Bronchial epithelial cell (primary cell): ENCODE data around the gene ACSL4. TPM values are rescaled to one million over a fixed set of nuclear protein-coding genes. Genes with fewer than 3 reads are reported as not detected.
"Not testable (repeated sequence)": the region's sequence is repeated elsewhere in the genome, so short reads cannot be mapped to it uniquely, and the experiment has no call there.

Source experiments
- DNase-seq: peaks from one replicate; pipeline ENCODE4 v3.0.0-alpha.2; 2010; ENCODE audit warnings: low read depth
- FAIRE-seq: peaks from 2 replicates; lab custom pipeline; 2011; peaks lifted over from hg19 to GRCh38; lab: Jason Lieb, UNC
- H3K27me3 ChIP-seq: 2 replicates; pipeline ENCODE4 v1.5.1; 2011; ENCODE audit warnings: low read length; ENCODE audit not compliant: control insufficient read depth, insufficient read depth
- H3K36me3 ChIP-seq: 2 replicates; pipeline ENCODE4 v1.5.1; 2011; ENCODE audit warnings: low read length; ENCODE audit not compliant: control insufficient read depth, insufficient read depth
- H3K4me3 ChIP-seq: 2 replicates; pipeline ENCODE4 v1.5.1; 2011; ENCODE audit warnings: mild to moderate bottlenecking, low read depth, low read length, control low read depth
- CTCF ChIP-seq: IDR thresholded peaks from 2 replicates; pipeline ENCODE4 v1.5.1; 2011; ENCODE audit warnings: mild to moderate bottlenecking, moderate library complexity, low read length, control low read depth, inconsistent platforms; ENCODE audit not compliant: insufficient read depth, severe bottlenecking
- total RNA-seq: library from RNA; depleted of rRNA; stranded (reverse); fragments of >200 nt; gene quantifications from 2 replicates; pipeline ENCODE4 v1.2.1, GENCODE V29; 2014

Gene ACSL4
- total RNA-seq, 1 donor from 2014 or later = 57.9 TPM

- no peaks in the 10 kb centered on the region for H3K36me3 ChIP-seq
- FAIRE-seq (no peak), DNase-seq (no peak)
- H3K4me3 ChIP-seq = no peak overlapping the region
- no peaks in the 10 kb centered on the region for H3K27me3 ChIP-seq
- TF ChIP-seq CTCF = no peak
These were observed 89.4 kb downstream of the ACSL4 start for GRCh38 chrX:109643687-109644086.

GRCh38 chrX:109638158-109638557, 94.9 kb downstream of the ACSL4 start:
- Histone ChIP-seq H3K4me3 (no peak overlapping the region), H3K27me3 (no peaks in the 10 kb centered on the region), H3K36me3 (no peaks in the 10 kb centered on the region)
- no peak for DNase-seq
- no peak for TF ChIP-seq CTCF
- no peak for FAIRE-seq

- not testable (repeated sequence) for H3K4me3 ChIP-seq, H3K36me3 ChIP-seq, H3K27me3 ChIP-seq, DNase-seq, FAIRE-seq
These were observed 95.6 kb downstream of the ACSL4 start for GRCh38 chrX:109637477-109637876.

GRCh38 chrX:109635146-109635545, 97.9 kb downstream of the ACSL4 start:
- DNase-seq = peak; percentile 20
- Histone ChIP-seq H3K27me3 (no peaks in the 10 kb centered on the region), H3K4me3 (no peak overlapping the region), H3K36me3 (no peaks in the 10 kb centered on the region)
- FAIRE-seq = no peak
- TF ChIP-seq CTCF = peak; percentile 55

- H3K4me3 ChIP-seq = no peak overlapping the region
- no peak for FAIRE-seq
- DNase-seq = peak; percentile 5
- H3K36me3 ChIP-seq = no peaks in the 10 kb centered on the region
- H3K27me3 ChIP-seq = no peaks in the 10 kb centered on the region
- peak; percentile 25 for TF ChIP-seq CTCF
These were observed 100.1 kb downstream of the ACSL4 start for GRCh38 chrX:109632906-109633504.

- H3K4me3 ChIP-seq = no peak overlapping the region
- no peak for DNase-seq
- no peak for TF ChIP-seq CTCF
These were observed 103.7 kb downstream of the ACSL4 start for GRCh38 chrX:109629310-109629709.

More at GRCh38 chrX:109629310-109629709, 103.7 kb downstream of the ACSL4 start:
- H3K27me3 ChIP-seq = no peaks in the 10 kb centered on the region
- peak; percentile 28 for FAIRE-seq
- no peaks in the 10 kb centered on the region for H3K36me3 ChIP-seq
